ENCODE measurements around the gene CLDN3. TPM values are rescaled to one million over a fixed set of nuclear protein-coding genes. Genes with fewer than 3 reads are reported as not detected.

CLDN3 gene
- polyA plus RNA-seq, 2 of the 4 experiments (the other 2 are of a cell fraction), result 1.7 to 2.0 TPM

DNA sequence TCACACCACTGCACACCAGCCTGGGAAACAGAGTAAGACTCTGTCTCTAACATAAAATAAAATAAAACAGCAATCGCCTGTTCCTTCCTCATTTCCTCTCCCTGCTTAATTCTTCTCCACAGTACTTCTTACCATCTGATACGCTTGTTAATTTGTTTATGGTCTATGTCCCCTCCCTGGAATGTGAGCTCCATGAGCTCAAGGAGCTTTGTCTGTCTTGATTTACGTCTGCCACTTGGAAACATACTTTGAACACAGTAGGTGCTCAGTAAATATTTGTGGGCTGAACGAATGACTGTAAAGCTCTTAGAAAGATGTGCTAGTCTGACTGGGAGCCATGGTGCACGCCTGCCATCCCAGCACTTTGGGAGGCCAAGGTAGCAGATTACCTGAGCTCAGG lies 41.5 kb downstream of the CLDN3 start:
- 77% methylated on average over 5 of the region's 5 CpGs for WGBS (ENCODE audit: missing lambda C conversion rate)
- POLR2A ChIA-PET, result interaction anchor here (0.7 kb wide), 1 partner anchor 135 kb away, joined by 3 read pairs; no protein-coding TSS in a partner anchor
- ATAC-seq (no peak), DNase-seq (ENCODE audit: low read depth in 1 of 2, low spot score in 1 of 2) (no peak), FAIRE-seq (no peak)
- CTCF ChIA-PET, result interaction anchor here (1.2 to 2.8 kb wide), 10 partner anchors 22 to 135 kb away, joined by 3 to 30 read pairs (median 5); partner anchors contain the start of gene VPS37D
- no peak for TF ChIP-seq NPAS2 (CRISPR knock-in tag; IDR thresholded peaks at IDR 0.05; ENCODE audit: borderline replicate concordance)
- no peak for TF ChIP-seq ELK1 (IDR thresholded peaks at IDR 0.05; ENCODE audit: low read depth, low read length)
- TF ChIP-seq POLR2AphosphoS2 (conservative IDR thresholded peaks at IDR 0.05; ENCODE audit: low read length), result no peak
- no peak for TF ChIP-seq HOXA7 (CRISPR knock-in tag; IDR thresholded peaks at IDR 0.05)
- no peak for TF ChIP-seq EP300 (IDR thresholded peaks at IDR 0.05)
- no peak for TF ChIP-seq CHD4 (IDR thresholded peaks at IDR 0.05; ENCODE audit: borderline replicate concordance)
- no peak for TF ChIP-seq PHF8 (IDR thresholded peaks at IDR 0.05; ENCODE audit: borderline replicate concordance, low read depth)
- no peak for TF ChIP-seq MYC (IDR thresholded peaks at IDR 0.05; ENCODE audit: borderline replicate concordance, low read length)
- H3K27ac ChIP-seq, result peak overlapping the region in 1 of 2 experiments; percentile 21; a peak in 1 of 6 replicates
- H3K4me1 ChIP-seq, result peaks cover 3% of the 10 kb centered on the region; the same call in 1 of the 3 replicates
- no peak overlapping the region for H3K4me2 ChIP-seq
- no peak overlapping the region for H3K4me3 ChIP-seq
- no peaks in the 10 kb centered on the region for H3K9me3 ChIP-seq

- WGBS (ENCODE audit: missing lambda C conversion rate), result 91% methylated on average over 3 of the region's 3 CpGs
- H3K9me3 ChIP-seq, result no peaks in the 10 kb centered on the region
- DNase-seq (ENCODE audit: low read depth in 1 of 2, low spot score in 1 of 2), result no peak
- ATAC-seq, result no peak
- peaks cover 3% of the 10 kb centered on the region; the same call in 1 of the 3 replicates for H3K4me1 ChIP-seq
- TF ChIP-seq MAFK (IDR thresholded peaks at IDR 0.05; ENCODE audit: partially characterized antibody) (peak; percentile 66), ZSCAN20 (CRISPR knock-in tag; IDR thresholded peaks at IDR 0.05) (no peak), CTCF (IDR thresholded peaks at IDR 0.05) (no peak)
- ChIA-PET POLR2A (no interaction called here), CTCF (interaction anchor here (0.6 to 2.8 kb wide), 6 partner anchors 22 to 121 kb away, joined by 3 to 30 read pairs (median 6); partner anchors contain the start of gene VPS37D)
- FAIRE-seq, result no peak
- no peak overlapping the region for H3K4me3 ChIP-seq
- no peak overlapping the region for H3K4me2 ChIP-seq
- peak overlapping the region in 1 of 2 experiments; percentile 21; a peak in 1 of 6 replicates for H3K27ac ChIP-seq
Measured at GRCh38 chr7:73727952-73728351, 42.1 kb downstream of the CLDN3 start.

- ChIA-PET CTCF (interaction anchor here (0.6 to 8.6 kb wide), 33 partner anchors 9 to 385 kb away, joined by 3 to 290 read pairs (median 7); partner anchors contain the start of genes ABHD11, BUD23, DNAJC30 and METTL27), POLR2A (interaction anchor here (0.7 to 1.2 kb wide), 3 partner anchors 28 to 148 kb away, joined by 3 to 4 read pairs (median 4); partner anchors contain the start of gene TBL2)
- ATAC-seq (peak; percentile 56 to 61), FAIRE-seq (no peak), DNase-seq (ENCODE audit: low read depth in 1 of 2, low spot score in 1 of 2) (no peak)
- peak overlapping the region; percentile 27 to 74; a peak in 4 of 6 replicates for H3K27ac ChIP-seq
- peaks cover 20% of the 10 kb centered on the region for H3K4me1 ChIP-seq
- 100% methylated on average over 1 of the region's 1 CpG for WGBS (ENCODE audit: missing lambda C conversion rate)
- H3K4me2 ChIP-seq, result no peak overlapping the region; the same call in 2 of the 3 replicates
- no peaks in the 10 kb centered on the region for H3K9me3 ChIP-seq
- no peak for TF ChIP-seq BCL3 (IDR thresholded peaks at IDR 0.05)
- TF ChIP-seq RCOR1 (IDR thresholded peaks at IDR 0.05; ENCODE audit: low read depth, low read length), result no peak
- no peak for TF ChIP-seq KDM5A (IDR thresholded peaks at IDR 0.05)
- no peak for TF ChIP-seq KDM1A (IDR thresholded peaks at IDR 0.05; ENCODE audit: low read depth)
- no peak for TF ChIP-seq POLR2A (IDR thresholded peaks at IDR 0.05; ENCODE audit: low read length)
- no peak for TF ChIP-seq RARB (CRISPR knock-in tag; IDR thresholded peaks at IDR 0.05)
- no peak for TF ChIP-seq HOXA7 (CRISPR knock-in tag; IDR thresholded peaks at IDR 0.05)
- no peak for TF ChIP-seq CBX8 (IDR thresholded peaks at IDR 0.05)
- TF ChIP-seq, protein P1, sequence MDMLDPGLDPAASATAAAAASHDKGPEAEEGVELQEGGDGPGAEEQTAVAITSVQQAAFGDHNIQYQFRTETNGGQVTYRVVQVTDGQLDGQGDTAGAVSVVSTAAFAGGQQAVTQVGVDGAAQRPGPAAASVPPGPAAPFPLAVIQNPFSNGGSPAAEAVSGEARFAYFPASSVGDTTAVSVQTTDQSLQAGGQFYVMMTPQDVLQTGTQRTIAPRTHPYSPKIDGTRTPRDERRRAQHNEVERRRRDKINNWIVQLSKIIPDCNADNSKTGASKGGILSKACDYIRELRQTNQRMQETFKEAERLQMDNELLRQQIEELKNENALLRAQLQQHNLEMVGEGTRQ (IDR thresholded peaks at IDR 0.05), result no peak
- TF ChIP-seq ZNF302 (CRISPR knock-in tag; IDR thresholded peaks at IDR 0.05), result no peak
- no peak for TF ChIP-seq CEBPB (IDR thresholded peaks at IDR 0.05)
- H3K4me3 ChIP-seq, result no peak overlapping the region
Measured at GRCh38 chr7:73726083-73726466, 44.0 kb downstream of the CLDN3 start.
